Measurements from ENCODE around the gene TANGO2. TPM values are rescaled to one million over a fixed set of nuclear protein-coding genes. Genes with fewer than 3 reads are reported as not detected.

The TANGO2 gene
- polyA plus RNA-seq, 4 donors = 16.5 to 23.3 (median 20.9) TPM

DNA sequence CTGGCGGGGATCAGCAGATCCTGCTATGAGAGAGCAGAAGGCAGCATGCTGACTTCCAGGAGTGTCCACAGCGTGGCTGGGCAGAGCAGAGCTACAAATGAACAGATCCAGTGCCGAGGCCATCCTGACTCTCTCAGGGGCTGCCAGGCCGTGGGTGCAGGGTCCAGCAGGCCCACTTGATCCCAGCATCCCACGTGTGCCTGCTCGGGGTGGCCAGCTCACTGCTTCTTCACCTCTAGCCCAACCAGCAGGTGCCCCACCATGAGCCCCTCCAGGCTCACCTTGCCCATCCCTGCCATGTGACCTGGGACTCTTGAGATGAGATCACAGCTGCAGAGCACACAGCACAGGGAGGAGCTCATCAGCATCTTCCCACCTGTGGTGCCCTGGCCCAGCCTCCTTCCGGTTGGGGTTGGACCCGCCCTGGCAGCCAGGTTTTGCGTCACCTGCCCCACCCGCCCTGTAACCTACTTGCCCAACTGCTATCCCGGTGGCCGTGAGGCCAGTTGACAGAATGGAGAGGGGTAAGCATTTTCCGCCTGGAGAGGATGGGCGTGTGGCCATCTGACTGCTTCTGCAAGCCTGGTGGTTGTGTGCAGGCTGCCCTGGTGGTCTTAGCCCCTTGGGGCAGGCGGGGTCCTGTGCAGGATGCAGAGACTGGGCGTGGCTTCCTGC, 11.0 kb downstream of the TANGO2 start:
- no peaks in the 10 kb centered on the region for H3K27me3 ChIP-seq (ENCODE audit: control insufficient read depth in 3 of 3, insufficient read depth in 3 of 3, low read length in 3 of 3)
- H3K4me3 ChIP-seq (ENCODE audit: low read depth in 1 of 3, low read length in 3 of 3) = no peak overlapping the region
- peaks cover 0 to 29% (median 0%) of the 10 kb centered on the region in 3 donors for H3K36me3 ChIP-seq (ENCODE audit: control insufficient read depth in 3 of 3, insufficient read depth in 2 of 3, low read depth in 1 of 3, low read length in 3 of 3)
- H3K9me3 ChIP-seq (ENCODE audit: control insufficient read depth in 2 of 2, insufficient read depth in 1 of 2, low read depth in 1 of 2, low read length in 1 of 2) = no peaks in the 10 kb centered on the region
- FAIRE-seq (no peak), DNase-seq (peak in 1 of 2 donors; percentile 53)
- no peaks in the 10 kb centered on the region for H3K4me1 ChIP-seq (ENCODE audit: control insufficient read depth in 3 of 3, insufficient read depth in 2 of 3, low read depth in 1 of 3, low read length in 2 of 3)
- no peak overlapping the region for H3K27ac ChIP-seq (ENCODE audit: low read depth in 1 of 3, low read length in 2 of 3)
- 60 to 76% (median 75%) methylated on average over 16 of the region's 16 CpGs for WGBS, 3 donors

GRCh38 chr22:20032407-20032991, 11.6 kb downstream of the TANGO2 start:
- H3K27ac ChIP-seq (ENCODE audit: low read depth in 1 of 3, low read length in 2 of 3) = no peak overlapping the region
- H3K36me3 ChIP-seq (ENCODE audit: control insufficient read depth in 3 of 3, insufficient read depth in 2 of 3, low read depth in 1 of 3, low read length in 3 of 3) = peaks cover 0 to 34% (median 0%) of the 10 kb centered on the region in 3 donors
- FAIRE-seq (no peak), DNase-seq (no peak)
- 82 to 87% (median 85%) methylated on average over 7 of the region's 7 CpGs for WGBS, 3 donors
- H3K9me3 ChIP-seq (ENCODE audit: control insufficient read depth in 2 of 2, insufficient read depth in 1 of 2, low read depth in 1 of 2, low read length in 1 of 2) = no peaks in the 10 kb centered on the region
- H3K4me3 ChIP-seq (ENCODE audit: low read depth in 1 of 3, low read length in 3 of 3) = no peak overlapping the region
- no peaks in the 10 kb centered on the region for H3K4me1 ChIP-seq (ENCODE audit: control insufficient read depth in 3 of 3, insufficient read depth in 2 of 3, low read depth in 1 of 3, low read length in 2 of 3)
- no peaks in the 10 kb centered on the region for H3K27me3 ChIP-seq (ENCODE audit: control insufficient read depth in 3 of 3, insufficient read depth in 3 of 3, low read length in 3 of 3)

DNA sequence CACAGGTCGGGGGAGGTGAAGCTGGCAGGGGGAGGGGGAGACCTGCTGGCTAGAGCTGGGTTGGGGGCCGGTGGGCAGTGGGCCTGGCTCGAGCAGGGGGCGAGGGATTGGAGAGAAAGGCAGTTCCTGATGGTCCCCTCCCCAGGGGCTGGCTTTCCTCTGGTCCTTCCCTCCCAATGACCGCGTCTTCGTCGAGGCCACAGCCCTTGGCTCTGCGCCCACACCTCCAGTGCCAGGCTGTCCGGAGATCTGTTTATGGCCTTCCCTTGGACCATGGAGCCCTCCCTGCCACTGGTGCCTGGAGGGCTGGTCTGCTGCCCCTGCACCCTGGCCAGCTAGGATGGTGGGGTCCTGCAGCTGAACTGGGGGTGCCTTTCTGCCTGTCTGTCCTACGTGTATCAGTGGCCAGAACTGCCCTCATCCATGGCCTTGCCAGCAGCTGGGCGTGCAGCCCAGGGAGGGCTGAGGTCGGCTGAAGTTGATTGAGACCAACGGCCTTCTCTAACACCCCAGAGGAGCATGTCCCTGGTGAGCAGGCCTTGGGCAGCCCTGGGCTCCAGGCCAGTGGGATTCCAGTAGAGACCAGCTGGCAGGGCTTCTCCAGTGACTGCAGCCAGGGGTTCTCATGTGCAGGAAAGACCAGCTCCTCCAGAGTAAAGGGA, 12.3 kb downstream of the TANGO2 start:
- H3K36me3 ChIP-seq (ENCODE audit: control insufficient read depth in 3 of 3, insufficient read depth in 2 of 3, low read depth in 1 of 3, low read length in 3 of 3) = peaks cover 0 to 41% (median 0%) of the 10 kb centered on the region in 3 donors
- WGBS, 3 donors = 78 to 85% (median 80%) methylated on average over 9 to 14 of the region's 14 CpGs
- FAIRE-seq = no peak
- no peaks in the 10 kb centered on the region for H3K27me3 ChIP-seq (ENCODE audit: control insufficient read depth in 3 of 3, insufficient read depth in 3 of 3, low read length in 3 of 3)
- no peak for DNase-seq
- no peaks in the 10 kb centered on the region for H3K9me3 ChIP-seq (ENCODE audit: control insufficient read depth in 2 of 2, insufficient read depth in 1 of 2, low read depth in 1 of 2, low read length in 1 of 2)
- H3K4me1 ChIP-seq (ENCODE audit: control insufficient read depth in 3 of 3, insufficient read depth in 2 of 3, low read depth in 1 of 3, low read length in 2 of 3) = no peaks in the 10 kb centered on the region
- H3K4me3 ChIP-seq (ENCODE audit: low read depth in 1 of 3, low read length in 3 of 3) = no peak overlapping the region
- no peak overlapping the region for H3K27ac ChIP-seq (ENCODE audit: low read depth in 1 of 3, low read length in 2 of 3)

GRCh38 chr22:20034143-20034542, 13.2 kb downstream of the TANGO2 start:
- FAIRE-seq (no peak), DNase-seq (no peak)
- Histone ChIP-seq H3K27ac (ENCODE audit: low read depth in 1 of 3, low read length in 2 of 3) (no peak overlapping the region), H3K9me3 (ENCODE audit: control insufficient read depth in 2 of 2, insufficient read depth in 1 of 2, low read depth in 1 of 2, low read length in 1 of 2) (no peaks in the 10 kb centered on the region), H3K36me3 (ENCODE audit: control insufficient read depth in 3 of 3, insufficient read depth in 2 of 3, low read depth in 1 of 3, low read length in 3 of 3) (peaks cover 0 to 48% (median 0%) of the 10 kb centered on the region in 3 donors), H3K4me3 (ENCODE audit: low read depth in 1 of 3, low read length in 3 of 3) (no peak overlapping the region), H3K27me3 (ENCODE audit: control insufficient read depth in 3 of 3, insufficient read depth in 3 of 3, low read length in 3 of 3) (no peaks in the 10 kb centered on the region), H3K4me1 (ENCODE audit: control insufficient read depth in 3 of 3, insufficient read depth in 2 of 3, low read depth in 1 of 3, low read length in 2 of 3) (no peaks in the 10 kb centered on the region)
- WGBS, 3 donors = 74 to 87% (median 85%) methylated on average over 5 of the region's 5 CpGs

- WGBS, 3 donors = 87 to 88% (median 88%) methylated on average over 16 of the region's 16 CpGs
- no peak overlapping the region for H3K27ac ChIP-seq (ENCODE audit: low read depth in 1 of 3, low read length in 2 of 3)
- H3K36me3 ChIP-seq (ENCODE audit: control insufficient read depth in 3 of 3, insufficient read depth in 2 of 3, low read depth in 1 of 3, low read length in 3 of 3) = peaks cover 0 to 57% (median 0%) of the 10 kb centered on the region in 3 donors
- FAIRE-seq (no peak), DNase-seq (no peak)
- no peaks in the 10 kb centered on the region for H3K4me1 ChIP-seq (ENCODE audit: control insufficient read depth in 3 of 3, insufficient read depth in 2 of 3, low read depth in 1 of 3, low read length in 2 of 3)
- H3K9me3 ChIP-seq (ENCODE audit: control insufficient read depth in 2 of 2, insufficient read depth in 1 of 2, low read depth in 1 of 2, low read length in 1 of 2) = no peaks in the 10 kb centered on the region
- no peaks in the 10 kb centered on the region for H3K27me3 ChIP-seq (ENCODE audit: control insufficient read depth in 3 of 3, insufficient read depth in 3 of 3, low read length in 3 of 3)
- H3K4me3 ChIP-seq (ENCODE audit: low read depth in 1 of 3, low read length in 3 of 3) = no peak overlapping the region
Measured at GRCh38 chr22:20035375-20036083, 14.6 kb downstream of the TANGO2 start.

GRCh38 chr22:20036084-20036482, 15.2 kb downstream of the TANGO2 start:
- H3K9me3 ChIP-seq (ENCODE audit: control insufficient read depth in 2 of 2, insufficient read depth in 1 of 2, low read depth in 1 of 2, low read length in 1 of 2) = no peaks in the 10 kb centered on the region
- H3K4me3 ChIP-seq (ENCODE audit: low read depth in 1 of 3, low read length in 3 of 3) = no peak overlapping the region
- DNase-seq = no peak
- peaks cover 0 to 61% (median 0%) of the 10 kb centered on the region in 3 donors for H3K36me3 ChIP-seq (ENCODE audit: control insufficient read depth in 3 of 3, insufficient read depth in 2 of 3, low read depth in 1 of 3, low read length in 3 of 3)
- FAIRE-seq = no peak
- H3K4me1 ChIP-seq (ENCODE audit: control insufficient read depth in 3 of 3, insufficient read depth in 2 of 3, low read depth in 1 of 3, low read length in 2 of 3) = no peaks in the 10 kb centered on the region
- H3K27me3 ChIP-seq (ENCODE audit: control insufficient read depth in 3 of 3, insufficient read depth in 3 of 3, low read length in 3 of 3) = no peaks in the 10 kb centered on the region
- 85 to 94% (median 93%) methylated on average over 10 of the region's 10 CpGs for WGBS, 3 donors
- no peak overlapping the region for H3K27ac ChIP-seq (ENCODE audit: low read depth in 1 of 3, low read length in 2 of 3)

DNA sequence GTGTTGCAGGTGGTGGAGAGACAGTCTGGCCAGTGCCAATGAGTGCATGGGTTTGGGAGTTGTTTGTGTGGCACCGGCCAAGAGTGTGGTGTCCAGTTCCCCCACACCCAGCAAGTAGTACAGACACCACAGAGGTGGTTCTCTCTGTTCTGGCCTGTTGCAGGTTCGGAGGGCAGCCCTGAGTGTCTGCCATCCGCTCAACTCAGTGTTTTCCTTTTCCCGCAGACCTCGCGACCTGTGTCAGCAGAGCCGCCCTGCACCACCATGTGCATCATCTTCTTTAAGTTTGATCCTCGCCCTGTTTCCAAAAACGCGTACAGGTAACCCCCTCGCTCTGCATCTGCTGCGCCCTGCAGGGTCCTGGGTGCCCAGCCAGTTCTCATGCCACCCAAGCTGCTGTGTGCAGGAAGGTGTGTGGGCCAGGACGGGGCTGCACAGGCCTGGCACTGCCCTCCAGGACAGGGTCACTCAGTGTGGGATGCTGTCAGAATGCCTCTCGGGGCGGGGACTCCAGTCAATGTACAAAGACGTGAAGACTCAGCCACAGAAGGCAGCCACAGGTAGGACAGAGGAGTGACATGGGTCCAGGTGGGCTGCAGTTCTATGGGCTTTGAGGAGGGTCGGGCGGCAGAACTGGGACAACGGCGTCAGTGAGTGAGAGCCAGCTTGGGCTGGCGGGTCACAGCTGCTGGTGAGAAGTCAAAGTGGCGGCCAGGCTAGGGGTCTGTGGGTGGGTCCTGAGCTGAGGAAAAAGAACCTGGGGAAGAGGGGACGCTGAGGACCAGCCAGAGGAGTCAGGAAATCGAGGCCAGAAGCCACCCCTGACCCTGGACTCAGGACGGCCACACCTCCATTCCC, 15.9 kb downstream of the TANGO2 start:
- 92 to 95% (median 93%) methylated on average over 25 of the region's 25 CpGs for WGBS, 3 donors

More for the DNA sequence above, 15.9 kb downstream of the TANGO2 start:
- no peaks in the 10 kb centered on the region for H3K9me3 ChIP-seq (ENCODE audit: control insufficient read depth in 2 of 2, insufficient read depth in 1 of 2, low read depth in 1 of 2, low read length in 1 of 2)
- peaks cover 0 to 55% (median 0%) of the 10 kb centered on the region in 3 donors for H3K36me3 ChIP-seq (ENCODE audit: control insufficient read depth in 3 of 3, insufficient read depth in 2 of 3, low read depth in 1 of 3, low read length in 3 of 3)
- no peak overlapping the region for H3K27ac ChIP-seq (ENCODE audit: low read depth in 1 of 3, low read length in 2 of 3)
- no peak for DNase-seq
- H3K4me3 ChIP-seq (ENCODE audit: low read depth in 1 of 3, low read length in 3 of 3) = no peak overlapping the region
- H3K4me1 ChIP-seq (ENCODE audit: control insufficient read depth in 3 of 3, insufficient read depth in 2 of 3, low read depth in 1 of 3, low read length in 2 of 3) = no peaks in the 10 kb centered on the region
- no peaks in the 10 kb centered on the region for H3K27me3 ChIP-seq (ENCODE audit: control insufficient read depth in 3 of 3, insufficient read depth in 3 of 3, low read length in 3 of 3)
- no peak for FAIRE-seq

Data from small intestine (tissue), 7 donors.